ENCODE measurements around the gene NDNF.

NDNF gene

DNA sequence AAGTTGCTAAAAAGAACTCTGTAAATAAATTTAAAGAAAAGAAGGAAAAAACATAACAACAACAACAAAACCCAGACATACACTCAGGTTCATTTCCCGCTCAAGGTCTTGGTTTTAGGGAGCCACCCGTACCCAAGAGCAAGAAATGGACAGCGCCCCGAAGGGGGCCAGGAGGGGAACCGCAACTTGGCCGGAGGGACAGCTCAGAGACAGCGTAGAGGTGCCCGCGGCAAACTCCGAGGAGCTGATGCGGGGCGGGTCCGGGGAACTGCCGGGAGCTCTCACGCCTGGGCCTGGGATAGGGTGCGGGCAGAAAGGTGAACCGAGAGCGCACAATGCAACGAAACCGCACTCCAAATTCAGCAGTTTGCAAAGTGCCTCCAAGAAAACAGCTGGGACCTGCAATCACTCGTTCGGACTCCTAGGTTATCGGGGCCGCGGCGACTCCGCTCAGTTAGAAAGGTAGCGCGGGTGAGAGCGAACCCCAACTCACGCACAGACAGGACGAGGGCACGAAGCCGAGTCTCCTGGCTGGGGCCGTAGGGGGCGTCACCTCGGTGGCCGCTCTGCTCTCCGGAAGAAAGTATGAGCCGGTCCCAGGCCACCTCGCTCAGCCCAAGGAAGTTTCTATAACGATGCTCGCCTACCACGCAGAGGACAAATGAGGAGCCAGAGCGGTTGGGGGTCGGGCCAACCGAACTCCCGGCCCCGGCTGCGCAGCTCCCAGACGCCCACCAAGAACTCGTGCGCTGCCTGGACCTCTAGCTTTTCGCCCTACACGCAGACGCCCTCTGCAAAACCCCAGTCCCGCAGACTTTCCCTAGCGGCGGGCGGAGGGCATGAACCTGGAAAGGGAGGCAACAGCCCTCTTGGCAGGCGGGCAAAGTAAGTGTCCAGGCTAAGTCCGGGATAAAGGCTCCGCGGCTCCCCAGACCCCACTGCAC lies 1.4 kb downstream of the NDNF start:
- peak; percentile 20 for DNase-seq

DNA sequence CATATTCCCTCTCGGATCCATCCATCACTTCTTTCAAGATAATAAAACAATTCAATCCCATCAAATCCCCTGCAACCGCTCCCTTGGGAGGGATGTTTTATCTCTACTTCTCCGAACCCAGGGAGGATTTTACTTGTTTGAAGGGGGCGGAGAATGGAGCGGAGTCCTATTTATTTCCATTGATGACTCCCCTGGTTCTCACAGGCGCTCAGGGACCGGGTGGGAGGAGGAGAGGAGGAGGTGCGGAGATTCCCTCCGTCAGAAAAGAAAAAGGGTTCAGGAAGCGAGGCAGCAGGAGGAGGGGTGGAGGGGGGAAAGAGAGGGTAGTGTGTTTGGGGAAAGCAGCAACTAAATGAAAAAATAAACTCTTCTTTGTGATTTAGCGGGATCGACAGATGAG lies 2.1 kb downstream of the NDNF start:
- DNase-seq: no peak

DNA sequence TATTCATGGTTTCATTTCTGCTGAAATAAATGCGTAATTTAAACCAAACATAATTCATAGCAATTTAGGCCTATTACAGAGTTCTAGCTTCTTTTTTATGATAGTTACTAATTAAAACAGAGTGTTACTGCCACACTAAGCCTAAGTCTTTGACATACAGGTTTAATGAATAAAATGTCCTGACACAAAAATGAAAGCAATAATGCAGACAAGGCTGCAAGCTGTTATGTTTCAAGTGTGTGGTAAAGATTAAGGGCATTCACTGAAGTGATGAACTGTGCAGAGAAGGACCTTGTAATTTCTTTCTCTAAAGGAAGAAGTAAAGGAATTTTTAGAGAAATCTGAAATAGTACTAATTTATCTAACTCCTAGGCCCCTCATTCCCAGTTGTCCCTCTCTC lies 2.9 kb downstream of the NDNF start:
- no peak for DNase-seq

DNA sequence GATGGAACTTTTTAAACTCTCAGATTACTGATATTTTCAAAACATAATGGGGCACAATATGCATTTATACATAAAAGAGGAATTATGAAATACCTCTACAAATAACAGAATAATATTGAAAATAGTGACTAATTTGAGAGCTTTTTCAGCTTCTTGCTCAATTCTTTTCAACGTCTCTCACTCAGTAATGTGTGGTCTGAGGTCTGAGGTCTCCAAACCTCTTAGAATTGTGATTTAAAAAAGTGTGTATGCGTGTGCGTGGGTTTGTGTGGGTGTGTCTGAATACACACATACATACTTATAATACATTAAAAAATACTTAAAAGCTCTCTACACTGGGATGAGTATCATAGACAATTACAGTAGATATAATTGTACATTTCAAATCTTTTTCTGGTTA lies 7.9 kb downstream of the NDNF start:
- no peak for DNase-seq

DNA sequence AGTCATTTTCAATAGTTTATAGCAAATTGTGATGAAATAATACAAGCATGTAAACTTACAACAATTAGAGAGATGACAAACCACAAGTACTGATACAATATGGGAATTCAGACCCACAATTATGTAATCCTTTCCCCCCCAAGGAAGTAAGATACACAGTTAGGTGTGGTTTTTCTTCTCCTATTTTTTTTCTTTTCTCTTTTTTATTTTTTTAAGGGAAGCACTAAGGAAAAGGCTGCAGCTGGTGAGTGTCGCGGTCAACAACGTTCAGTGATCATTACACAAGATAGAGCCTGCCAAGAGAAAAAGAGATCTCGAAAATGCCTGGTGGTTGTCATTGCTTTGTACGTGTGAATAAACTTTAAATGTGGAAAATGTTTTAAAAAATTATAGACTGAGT lies 9.8 kb downstream of the NDNF start:
- peak; percentile 10 for DNase-seq

DNA sequence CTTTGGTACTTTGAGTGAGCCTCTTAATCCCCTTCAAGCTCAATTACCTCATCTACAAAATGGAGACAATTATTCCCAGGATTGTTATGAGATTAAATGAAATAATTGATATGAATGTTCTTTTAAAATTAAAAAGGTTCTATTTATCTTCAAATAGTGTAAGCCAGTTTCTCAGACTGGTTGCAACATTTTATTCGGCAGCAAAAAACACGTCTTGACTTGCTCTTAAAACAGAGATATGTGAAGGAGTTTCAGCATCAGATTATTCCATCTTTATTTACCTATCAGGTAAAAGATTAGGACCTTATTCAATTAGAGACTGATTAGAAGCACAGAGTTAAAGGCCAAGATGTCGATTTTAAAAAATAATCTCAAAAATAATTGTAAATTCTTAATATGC lies 10.5 kb downstream of the NDNF start:
- DNase-seq: no peak

DNA sequence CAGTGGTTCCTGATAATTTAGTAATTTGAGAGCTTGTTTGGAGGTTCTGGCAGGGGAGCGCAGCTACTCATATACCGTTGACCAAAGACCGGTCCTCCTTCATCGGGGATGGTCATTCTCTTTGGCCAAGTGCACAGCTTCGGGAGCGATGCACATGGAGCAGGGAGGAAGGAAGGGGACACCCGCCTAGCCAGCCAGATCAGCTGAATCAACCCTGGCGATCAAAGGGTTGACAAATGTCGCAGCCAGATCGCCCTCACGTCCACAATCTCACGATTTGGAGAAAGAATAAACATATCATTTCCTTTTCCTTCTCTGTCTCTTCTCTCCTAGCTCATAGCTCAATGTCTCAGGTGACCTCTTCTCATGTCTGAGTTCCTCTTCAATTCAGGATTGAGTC lies 11.1 kb downstream of the NDNF start:
- DNase-seq: no peak

DNA sequence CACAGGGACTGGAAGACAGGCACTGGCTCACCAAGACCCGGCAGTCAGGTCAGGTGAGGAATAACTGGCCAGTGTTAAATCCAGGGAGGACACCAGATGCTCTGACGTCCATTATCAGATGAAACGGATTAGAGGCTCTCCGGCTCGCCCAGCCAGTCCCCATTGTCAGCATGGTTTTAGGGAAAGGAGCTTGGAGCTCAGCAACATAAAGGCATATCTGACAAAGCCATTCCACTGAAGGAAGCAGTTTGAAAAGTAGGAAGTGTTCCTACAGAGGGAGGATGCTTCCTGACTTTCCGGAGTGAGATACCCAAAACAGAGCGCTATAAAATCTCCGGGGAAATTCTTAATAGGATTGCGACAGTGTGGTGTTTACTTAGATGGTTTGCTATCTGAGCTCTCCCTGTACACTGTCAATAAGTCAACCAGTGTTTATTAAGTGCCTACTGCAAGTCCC lies 14.8 kb downstream of the NDNF start:
- no peak for DNase-seq

DNA sequence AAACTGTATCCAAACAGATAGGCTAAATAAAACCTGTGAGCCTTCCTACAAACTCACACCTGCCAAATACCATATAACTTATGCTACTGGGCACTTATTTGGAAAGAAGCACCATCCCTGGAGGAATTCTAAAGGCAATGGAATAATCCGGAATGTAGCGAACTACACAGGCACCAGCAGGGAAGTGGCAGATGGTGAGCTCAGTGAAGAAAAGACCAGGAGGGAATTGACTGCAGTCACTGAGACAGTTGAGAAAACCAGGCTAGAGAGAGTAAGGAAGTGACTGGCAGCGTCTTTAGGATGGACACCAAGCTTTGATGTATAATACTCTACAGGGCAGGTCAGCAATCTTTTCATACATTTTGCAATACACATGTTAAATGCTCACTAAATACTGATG lies 16.3 kb downstream of the NDNF start:
- no peak for DNase-seq

DNA sequence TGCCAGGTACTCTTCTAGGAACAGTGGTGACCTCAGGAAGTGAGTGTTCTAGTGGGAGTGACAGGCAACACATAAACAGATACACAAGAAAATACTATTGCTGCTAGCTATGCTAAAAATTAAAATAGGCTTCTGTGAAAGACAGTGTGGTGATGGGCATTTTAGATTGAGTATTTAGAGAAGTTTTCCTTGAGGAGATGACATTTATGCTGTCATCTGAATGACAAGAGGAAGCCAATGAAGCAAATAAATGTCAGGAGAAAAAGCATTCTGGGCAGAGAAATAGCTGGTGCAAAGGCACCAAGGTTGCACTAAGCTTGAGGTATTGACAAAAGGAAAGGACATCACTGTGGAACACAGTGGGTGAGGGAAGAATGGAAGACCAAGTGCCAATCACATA lies 18.0 kb downstream of the NDNF start:
- no peak for DNase-seq

DNA sequence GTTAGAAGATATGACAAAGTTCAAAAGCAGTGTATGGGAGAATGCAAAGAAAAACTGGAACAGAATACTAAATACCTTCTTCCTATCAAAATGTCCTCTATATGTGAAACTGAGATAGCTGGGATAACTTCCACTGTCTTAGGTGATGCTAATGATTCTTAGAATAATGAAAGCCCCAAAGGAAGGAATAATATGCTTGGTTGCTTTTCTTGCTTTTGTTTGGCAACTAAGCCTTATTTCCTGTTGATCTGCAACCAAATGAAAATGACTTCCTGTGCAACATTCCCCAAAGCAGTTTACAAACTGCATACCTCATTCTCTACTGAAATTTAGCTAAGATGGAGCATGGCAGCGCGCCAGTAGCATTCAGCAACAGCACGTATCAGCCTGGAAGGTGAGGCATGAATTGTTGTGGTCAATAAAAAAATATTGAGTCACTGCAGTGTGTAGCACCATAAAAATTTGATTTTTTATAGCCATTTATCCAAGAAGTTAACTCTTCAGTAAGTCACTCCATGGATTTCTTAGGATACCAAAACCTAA lies 18.7 kb downstream of the NDNF start:
- no peak for DNase-seq

DNA sequence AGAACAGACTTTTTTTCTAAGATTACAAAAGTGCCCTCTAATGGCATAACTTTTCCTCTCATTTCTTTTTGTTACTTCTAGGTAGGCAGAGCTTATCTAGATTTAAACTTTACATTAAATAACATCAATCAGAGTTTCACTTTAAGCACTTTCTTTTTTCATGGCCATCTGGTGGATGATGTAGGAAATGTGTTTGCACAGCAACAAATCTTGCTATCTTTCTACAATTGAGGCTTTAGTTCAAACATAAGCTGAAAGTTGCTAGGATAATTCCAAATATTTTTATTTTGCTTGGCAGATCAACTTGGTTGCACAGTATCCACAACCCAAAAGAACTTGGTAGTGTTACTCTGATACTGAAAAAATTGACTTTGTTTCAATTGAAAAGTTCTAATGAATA lies 22.0 kb downstream of the NDNF start:
- peak; percentile 16 for DNase-seq

DNA sequence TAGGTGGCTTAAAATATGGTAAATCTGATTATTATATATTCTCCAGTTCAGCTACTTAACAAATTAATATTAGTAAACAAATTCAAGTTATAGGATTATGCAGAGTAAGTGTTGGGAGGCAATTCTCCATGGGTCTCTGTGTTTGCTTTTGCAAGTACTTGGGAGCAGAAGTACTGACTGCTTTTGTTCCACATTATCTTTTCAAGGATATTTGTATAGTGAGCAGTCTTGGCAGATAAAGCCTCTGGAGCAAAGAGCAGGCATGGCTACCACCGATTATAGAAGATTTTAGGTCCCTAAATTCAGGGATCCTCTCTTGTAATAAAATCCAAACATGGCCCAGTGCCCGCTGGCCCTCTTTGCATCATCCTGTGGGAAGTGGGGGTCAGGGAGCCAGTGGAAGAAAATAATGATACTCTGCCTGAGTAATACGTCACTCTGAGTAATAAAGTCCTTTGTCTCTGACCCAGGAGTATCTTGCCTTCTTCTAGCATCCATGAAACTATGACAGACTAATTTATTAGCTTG lies 23.2 kb downstream of the NDNF start:
- no peak for DNase-seq

DNA sequence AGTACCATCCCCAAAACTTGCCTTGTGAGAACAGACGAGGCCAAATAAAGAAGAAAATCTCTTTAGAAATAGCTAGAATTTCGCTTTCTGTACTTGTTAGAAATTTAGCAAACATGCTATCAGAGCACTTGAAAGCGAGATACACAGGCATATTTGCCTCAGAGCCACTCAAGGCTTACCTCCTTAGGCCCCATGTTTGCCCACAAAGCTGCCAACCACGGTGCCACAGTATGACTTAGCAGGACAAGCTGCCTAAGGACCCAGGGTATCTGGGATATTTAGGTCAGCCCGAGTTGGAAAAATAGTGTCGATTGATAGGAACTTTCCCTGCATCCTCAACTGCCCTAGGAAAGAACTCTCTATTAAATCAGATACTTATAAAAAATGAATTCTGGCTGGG lies 24.2 kb downstream of the NDNF start:
- no peak for DNase-seq

DNA sequence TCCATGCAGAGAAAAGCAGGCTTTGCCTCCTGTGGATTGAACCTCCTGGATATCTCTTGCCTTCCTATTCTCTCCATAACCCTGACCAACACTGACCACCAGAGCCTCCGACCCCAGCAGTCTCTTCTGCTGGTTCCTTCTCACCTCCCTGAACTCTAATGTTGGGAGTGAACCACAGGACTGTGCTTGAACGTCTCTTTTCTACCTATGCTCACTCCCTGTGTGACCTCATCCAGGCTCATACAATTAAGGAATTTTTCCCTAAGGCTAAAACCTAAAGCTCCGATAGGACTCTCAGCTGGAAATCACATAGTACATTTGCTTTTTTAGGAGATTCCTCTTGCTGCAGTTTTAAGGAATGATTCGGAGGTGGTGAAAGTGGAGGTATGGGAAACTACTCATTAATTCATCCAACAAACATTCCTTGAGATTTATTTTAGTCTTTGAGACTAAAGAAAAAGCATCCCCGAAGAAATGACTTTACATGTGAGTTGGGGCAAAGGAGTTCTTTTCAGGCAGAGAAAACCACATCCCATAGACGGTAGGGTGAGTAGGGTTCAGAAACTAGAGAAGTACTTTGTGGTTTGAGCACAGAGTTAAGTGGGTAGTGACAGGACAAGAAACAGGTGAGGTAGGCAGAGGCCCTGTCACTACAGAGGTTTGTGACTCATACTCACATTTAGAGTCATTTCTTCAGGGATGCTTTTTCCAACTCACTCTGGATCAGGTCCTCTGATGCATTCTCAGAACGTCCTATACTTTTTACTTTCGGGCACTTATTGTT lies 30.8 kb downstream of the NDNF start:
- DNase-seq: no peak

DNA sequence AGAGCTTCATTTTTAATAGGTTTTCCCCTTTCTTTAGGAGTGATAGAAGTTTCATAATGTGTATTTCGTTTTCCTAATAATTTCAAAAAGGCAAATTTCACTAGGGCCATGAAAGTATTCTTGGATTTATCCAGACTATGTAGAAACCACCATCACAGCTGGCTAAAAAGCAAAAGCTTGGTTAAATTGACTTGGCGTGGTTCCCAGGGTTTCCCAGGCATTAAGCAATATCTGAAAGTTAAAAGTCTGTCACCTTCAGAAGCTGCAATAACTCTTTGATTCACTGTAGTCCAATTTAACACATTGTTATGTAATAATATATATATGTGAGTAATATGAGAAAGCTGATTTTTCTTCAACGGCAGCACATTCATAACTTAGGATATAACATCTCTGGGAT lies 38.3 kb downstream of the NDNF start:
- DNase-seq: peak; percentile 5

DNA sequence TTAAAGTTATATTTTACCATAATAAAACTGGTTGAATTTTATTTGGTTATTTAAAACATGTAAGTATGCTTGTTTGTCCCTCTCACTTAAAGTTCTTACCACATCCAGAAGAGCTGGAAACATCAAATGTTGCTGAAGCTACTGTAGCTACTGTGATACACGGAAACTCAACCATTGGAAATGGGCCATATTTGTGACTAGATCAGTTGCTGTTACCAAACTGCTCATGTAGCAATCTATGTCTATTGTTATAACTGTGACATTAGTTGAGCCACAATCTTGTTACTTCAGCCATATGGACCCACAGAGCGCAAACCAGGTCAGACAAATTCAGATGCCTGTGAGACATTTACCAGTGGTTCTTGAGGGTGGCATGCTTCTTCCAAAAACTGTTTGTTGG lies 41.6 kb downstream of the NDNF start:
- DNase-seq: no peak

DNA sequence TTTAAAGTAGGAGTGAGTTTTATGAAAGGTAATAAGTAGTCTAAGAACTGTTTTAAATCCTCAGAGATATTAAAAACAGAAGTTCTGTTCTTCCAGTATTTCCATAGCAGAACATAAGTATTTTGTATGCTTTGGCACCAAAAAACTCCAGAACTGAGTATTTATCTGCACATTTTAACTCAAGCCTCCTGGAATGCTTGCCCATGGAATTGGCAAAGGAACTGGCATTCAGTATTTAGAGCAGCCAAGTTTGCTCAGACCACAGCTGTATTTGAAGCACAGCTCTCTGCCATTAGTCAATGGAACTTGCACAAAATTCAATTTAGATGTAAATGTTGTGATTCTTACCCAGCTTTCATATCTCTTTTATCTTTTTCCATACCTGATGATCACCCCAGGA lies 42.2 kb downstream of the NDNF start:
- no peak for DNase-seq

DNA sequence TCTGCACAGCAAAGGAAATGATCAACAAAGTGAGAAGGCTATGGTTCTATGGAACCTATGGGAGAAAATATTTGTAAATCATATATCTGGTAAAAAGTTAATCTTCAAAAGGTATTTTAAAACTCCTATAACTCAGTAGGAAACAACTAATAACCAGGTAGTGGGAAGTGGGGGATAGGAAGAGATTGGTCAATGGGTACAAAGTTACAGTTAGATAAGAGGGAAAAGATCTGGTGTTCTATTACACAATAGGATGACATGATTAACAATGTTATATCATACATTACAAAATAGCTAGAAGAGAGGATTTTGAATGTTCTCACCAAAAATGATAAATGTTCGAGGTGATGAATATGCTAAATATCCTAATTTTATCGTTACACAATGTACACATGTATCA lies 46.3 kb downstream of the NDNF start:
- no peak for DNase-seq

DNA sequence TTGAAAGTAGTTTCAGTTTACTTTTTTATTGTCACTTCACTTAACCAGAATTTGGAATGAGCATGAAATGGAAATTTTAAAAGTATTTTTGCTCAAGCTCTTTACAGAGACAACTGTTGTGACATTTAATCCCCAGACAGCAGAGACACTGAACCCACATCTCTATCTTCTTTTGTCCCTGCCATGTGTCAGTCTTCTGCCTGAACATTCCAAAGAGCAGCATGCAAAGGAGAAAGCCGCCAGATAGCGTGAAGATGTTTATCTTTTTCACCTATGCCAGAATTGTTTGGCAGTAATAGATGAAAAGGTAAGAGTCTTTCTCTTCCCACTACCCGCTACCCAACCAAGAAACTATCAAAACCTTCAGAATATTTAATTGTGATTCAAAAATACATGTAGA lies 46.8 kb downstream of the NDNF start:
- no peak for DNase-seq

DNA sequence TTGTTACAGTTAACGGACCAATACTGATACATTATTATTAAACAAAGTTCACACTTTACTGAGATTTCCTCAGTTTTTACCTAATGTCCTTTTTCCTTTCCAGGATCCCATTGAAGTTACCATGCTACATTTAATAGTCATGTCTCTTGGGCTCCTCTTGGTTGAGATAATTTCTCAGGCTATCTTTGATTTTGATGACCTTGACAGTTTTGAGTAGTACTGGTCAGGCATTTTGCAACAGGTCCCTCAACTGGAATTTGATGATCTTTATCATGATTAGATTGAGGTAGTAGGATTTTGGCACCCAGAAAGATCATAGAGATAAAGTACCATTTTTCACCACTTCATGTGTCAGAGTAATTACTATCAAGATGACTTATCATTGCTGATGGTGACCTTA lies 53.8 kb downstream of the NDNF start:
- DNase-seq: no peak

DNA sequence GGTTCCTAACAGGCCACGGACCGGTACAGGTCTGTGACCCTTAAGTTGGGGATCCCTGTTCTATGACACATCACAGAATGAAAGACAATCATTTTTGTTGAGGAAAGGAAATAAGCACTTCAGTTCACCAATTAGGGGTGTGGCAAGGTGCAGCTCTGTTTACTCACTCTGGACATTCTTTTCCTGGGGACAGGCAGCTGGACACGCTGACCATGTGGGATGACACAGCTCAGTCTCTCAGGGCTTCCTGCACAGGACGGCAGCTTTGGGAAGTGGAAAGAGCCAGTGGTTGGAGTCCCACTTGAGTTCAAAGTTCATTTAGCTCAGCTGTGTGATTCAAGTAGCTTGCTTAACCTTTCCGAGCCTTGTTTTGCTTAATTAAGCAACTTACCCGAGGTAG lies 55.7 kb downstream of the NDNF start:
- no peak for DNase-seq

DNA sequence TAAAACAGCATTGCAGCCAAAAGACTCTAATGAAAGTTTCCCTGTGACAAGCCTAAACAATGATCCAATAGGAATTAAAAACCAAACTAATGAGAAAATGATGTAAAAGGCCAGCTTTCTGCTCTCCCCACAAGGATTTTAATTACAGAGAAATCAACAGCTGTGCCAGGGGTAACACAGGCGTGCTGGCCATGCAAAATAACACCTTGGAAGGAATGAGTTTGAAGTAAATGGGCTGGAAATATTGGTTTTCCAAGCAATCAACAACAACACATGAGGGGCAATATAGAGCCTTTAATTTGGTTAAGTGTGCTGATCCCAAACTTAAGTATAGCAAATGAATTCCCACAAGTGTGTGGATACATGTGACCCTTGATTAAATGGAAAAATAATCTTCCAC lies 56.9 kb downstream of the NDNF start:
- no peak for DNase-seq

DNA sequence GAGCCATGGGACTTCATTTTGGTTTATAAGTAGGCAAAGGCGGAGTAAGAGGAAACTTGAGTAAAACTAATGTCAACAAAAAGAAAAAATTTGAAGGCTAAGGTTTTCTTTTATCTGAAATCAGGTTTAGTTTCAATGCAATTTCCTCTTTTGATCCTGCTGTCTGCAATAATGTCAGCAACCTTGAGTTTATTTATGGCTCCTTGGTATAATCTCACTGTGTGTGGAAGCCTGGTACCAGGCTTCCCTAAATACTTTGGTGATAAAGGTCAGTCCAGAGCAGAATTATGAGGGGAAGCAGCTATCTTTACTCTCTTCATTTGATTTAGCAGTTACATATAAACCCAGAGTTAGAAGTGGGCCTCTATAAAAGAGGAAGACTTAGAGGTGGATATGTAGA lies 57.8 kb downstream of the NDNF start:
- DNase-seq: no peak

Data from hematopoietic multipotent progenitor cell treated with erythropoietin and hydrocortisone succinate and interleukin-3 and kit ligand, for 6 days (in vitro differentiated cells).